ENCODE measurements around the gene DCAF12.

DCAF12 gene

DNA sequence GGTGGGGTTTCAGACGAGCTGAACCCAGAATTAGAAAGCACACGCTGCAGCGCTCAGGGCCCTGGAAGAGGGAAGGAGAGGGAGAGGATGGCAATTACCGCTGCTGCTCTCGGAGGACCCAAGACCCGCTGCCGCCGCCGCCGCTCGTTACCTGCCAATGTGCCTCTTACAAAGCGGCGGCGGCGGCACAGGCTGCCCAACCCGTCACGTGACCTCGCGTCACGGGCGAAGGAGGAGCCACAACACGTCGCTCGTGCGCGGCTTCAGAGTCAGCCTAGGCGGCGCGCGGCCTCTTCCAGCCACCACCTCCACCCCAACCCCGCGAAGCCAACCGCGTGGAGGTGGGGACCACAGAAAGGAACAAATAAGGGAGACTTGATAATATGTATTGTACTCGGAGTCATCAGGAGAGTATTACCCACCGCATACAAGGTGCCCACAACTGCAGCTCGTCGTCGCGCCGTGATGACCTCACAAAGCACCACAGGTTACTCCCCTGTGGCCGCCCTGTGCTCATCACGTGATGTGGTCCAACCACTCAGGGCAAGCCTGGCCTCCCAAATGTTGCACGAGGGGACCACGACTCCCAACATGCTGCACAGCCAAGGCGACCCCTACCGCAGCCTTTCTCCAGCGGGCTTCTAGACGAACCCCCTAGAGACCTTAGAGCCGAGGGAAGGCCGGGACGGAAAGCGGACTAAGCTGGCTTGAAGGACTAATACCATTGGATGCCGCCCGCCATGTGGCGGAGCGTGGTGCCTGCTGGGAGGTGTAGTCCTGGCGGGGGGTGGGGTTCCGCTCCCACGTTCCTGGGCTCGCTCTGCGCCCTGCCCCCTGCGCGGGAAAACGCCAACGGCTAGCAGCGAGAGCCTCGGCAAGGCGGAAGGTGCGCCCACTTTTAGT lies 77.5 kb downstream of the DCAF12 start, which contains the start of gene UBAP2:
TSS of gene UBAP2 (minus strand) at position 161 of the 903 bp plus-strand sequence. CDS start 31,739 bp downstream, outside the sequence.
- H3K4me1 ChIP-seq (ENCODE audit: control insufficient read depth, insufficient read depth, low read length), result 0 out of 2 replicates have a peak, but pooled peaks cover 2% of the 10 kb centered on the region
- peaks cover 0 to 4% of the 10 kb centered on the region in 2 experiments; a peak in 2 of 3 replicates for H3K36me3 ChIP-seq (ENCODE audit: control insufficient read depth in 2 of 2, insufficient read depth in 1 of 2, low read length in 2 of 2)
- H3K4me3 ChIP-seq (ENCODE audit: low read depth, low read length), result peak within 1 kb of the TSS; percentile 87
- no peaks in the 10 kb centered on the region for H3K9me3 ChIP-seq (ENCODE audit: control insufficient read depth, insufficient read depth, low read depth, low read length)
- CTCF ChIA-PET, result interaction anchor here (0.5 to 3.4 kb wide), 2 partner anchors 25 to 38 kb away, joined by 4 to 20 read pairs; no protein-coding TSS in a partner anchor
- POLR2A ChIA-PET, result interaction anchor here (0.5 to 2.1 kb wide), 22 partner anchors 9 to 1465 kb away, joined by 3 to 27 read pairs (median 4); partner anchors contain the start of genes MYORG and UBAP1
- peak within 1 kb of the TSS; percentile 88 for H3K27ac ChIP-seq (ENCODE audit: extremely low read depth, low read depth, low read length)
- TF ChIP-seq ZNF776 (tag by site-specific recombination; IDR thresholded peaks at IDR 0.05; ENCODE audit: borderline replicate concordance), result no peak
- TF ChIP-seq, protein P1, sequence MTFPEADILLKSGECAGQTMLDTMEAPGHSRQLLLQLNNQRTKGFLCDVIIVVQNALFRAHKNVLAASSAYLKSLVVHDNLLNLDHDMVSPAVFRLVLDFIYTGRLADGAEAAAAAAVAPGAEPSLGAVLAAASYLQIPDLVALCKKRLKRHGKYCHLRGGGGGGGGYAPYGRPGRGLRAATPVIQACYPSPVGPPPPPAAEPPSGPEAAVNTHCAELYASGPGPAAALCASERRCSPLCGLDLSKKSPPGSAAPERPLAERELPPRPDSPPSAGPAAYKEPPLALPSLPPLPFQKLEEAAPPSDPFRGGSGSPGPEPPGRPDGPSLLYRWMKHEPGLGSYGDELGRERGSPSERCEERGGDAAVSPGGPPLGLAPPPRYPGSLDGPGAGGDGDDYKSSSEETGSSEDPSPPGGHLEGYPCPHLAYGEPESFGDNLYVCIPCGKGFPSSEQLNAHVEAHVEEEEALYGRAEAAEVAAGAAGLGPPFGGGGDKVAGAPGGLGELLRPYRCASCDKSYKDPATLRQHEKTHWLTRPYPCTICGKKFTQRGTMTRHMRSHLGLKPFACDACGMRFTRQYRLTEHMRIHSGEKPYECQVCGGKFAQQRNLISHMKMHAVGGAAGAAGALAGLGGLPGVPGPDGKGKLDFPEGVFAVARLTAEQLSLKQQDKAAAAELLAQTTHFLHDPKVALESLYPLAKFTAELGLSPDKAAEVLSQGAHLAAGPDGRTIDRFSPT (tag by site-specific recombination; IDR thresholded peaks at IDR 0.05), result peak; percentile 95
- TF ChIP-seq ZNF146 (tag by site-specific recombination; IDR thresholded peaks at IDR 0.05), result no peak
- TF ChIP-seq ZNF302 (tag by site-specific recombination; IDR thresholded peaks at IDR 0.05; ENCODE audit: low read depth), result no peak
- 0 out of 2 replicates have a peak, but pooled peaks have one; percentile 64 for TF ChIP-seq ZNF221 (tag by site-specific recombination; IDR thresholded peaks at IDR 0.05; ENCODE audit: borderline replicate concordance)
- TF ChIP-seq, protein P2, sequence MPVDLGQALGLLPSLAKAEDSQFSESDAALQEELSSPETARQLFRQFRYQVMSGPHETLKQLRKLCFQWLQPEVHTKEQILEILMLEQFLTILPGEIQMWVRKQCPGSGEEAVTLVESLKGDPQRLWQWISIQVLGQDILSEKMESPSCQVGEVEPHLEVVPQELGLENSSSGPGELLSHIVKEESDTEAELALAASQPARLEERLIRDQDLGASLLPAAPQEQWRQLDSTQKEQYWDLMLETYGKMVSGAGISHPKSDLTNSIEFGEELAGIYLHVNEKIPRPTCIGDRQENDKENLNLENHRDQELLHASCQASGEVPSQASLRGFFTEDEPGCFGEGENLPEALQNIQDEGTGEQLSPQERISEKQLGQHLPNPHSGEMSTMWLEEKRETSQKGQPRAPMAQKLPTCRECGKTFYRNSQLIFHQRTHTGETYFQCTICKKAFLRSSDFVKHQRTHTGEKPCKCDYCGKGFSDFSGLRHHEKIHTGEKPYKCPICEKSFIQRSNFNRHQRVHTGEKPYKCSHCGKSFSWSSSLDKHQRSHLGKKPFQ (tag by site-specific recombination; IDR thresholded peaks at IDR 0.05), result no peak
- TF ChIP-seq ZNF341 (tag by site-specific recombination; IDR thresholded peaks at IDR 0.05; ENCODE audit: low read depth), result no peak; the same call in 1 of the 2 replicates
- no peak for TF ChIP-seq ZNF830 (tag by site-specific recombination; IDR thresholded peaks at IDR 0.05; ENCODE audit: low read depth)
- no peak for TF ChIP-seq ZNF174 (tag by site-specific recombination; IDR thresholded peaks at IDR 0.05)
- no peak for TF ChIP-seq ZBTB1 (tag by site-specific recombination; IDR thresholded peaks at IDR 0.05)
- TF ChIP-seq ZNF658 (tag by site-specific recombination; IDR thresholded peaks at IDR 0.05), result no peak
- peak; percentile 71; the same call in 1 of the 2 replicates for TF ChIP-seq ZNF596 (tag by site-specific recombination; IDR thresholded peaks at IDR 0.05)
- TF ChIP-seq, protein P3, sequence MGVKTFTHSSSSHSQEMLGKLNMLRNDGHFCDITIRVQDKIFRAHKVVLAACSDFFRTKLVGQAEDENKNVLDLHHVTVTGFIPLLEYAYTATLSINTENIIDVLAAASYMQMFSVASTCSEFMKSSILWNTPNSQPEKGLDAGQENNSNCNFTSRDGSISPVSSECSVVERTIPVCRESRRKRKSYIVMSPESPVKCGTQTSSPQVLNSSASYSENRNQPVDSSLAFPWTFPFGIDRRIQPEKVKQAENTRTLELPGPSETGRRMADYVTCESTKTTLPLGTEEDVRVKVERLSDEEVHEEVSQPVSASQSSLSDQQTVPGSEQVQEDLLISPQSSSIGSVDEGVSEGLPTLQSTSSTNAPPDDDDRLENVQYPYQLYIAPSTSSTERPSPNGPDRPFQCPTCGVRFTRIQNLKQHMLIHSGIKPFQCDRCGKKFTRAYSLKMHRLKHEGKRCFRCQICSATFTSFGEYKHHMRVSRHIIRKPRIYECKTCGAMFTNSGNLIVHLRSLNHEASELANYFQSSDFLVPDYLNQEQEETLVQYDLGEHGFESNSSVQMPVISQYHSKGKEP (tag by site-specific recombination; IDR thresholded peaks at IDR 0.05), result no peak
- TF ChIP-seq, protein P4, sequence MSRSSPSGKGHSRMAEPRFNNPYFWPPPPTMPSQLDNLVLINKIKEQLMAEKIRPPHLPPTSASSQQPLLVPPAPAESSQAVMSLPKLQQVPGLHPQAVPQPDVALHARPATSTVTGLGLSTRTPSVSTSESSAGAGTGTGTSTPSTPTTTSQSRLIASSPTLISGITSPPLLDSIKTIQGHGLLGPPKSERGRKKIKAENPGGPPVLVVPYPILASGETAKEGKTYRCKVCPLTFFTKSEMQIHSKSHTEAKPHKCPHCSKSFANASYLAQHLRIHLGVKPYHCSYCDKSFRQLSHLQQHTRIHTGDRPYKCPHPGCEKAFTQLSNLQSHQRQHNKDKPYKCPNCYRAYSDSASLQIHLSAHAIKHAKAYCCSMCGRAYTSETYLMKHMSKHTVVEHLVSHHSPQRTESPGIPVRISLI (tag by site-specific recombination; IDR thresholded peaks at IDR 0.05), result no peak
- TF ChIP-seq, protein P5, sequence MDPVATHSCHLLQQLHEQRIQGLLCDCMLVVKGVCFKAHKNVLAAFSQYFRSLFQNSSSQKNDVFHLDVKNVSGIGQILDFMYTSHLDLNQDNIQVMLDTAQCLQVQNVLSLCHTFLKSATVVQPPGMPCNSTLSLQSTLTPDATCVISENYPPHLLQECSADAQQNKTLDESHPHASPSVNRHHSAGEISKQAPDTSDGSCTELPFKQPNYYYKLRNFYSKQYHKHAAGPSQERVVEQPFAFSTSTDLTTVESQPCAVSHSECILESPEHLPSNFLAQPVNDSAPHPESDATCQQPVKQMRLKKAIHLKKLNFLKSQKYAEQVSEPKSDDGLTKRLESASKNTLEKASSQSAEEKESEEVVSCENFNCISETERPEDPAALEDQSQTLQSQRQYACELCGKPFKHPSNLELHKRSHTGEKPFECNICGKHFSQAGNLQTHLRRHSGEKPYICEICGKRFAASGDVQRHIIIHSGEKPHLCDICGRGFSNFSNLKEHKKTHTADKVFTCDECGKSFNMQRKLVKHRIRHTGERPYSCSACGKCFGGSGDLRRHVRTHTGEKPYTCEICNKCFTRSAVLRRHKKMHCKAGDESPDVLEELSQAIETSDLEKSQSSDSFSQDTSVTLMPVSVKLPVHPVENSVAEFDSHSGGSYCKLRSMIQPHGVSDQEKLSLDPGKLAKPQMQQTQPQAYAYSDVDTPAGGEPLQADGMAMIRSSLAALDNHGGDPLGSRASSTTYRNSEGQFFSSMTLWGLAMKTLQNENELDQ (tag by site-specific recombination; IDR thresholded peaks at IDR 0.05; ENCODE audit: low read depth), result no peak
- TF ChIP-seq ZNF624 (tag by site-specific recombination; IDR thresholded peaks at IDR 0.05), result no peak
- TF ChIP-seq, protein P6, sequence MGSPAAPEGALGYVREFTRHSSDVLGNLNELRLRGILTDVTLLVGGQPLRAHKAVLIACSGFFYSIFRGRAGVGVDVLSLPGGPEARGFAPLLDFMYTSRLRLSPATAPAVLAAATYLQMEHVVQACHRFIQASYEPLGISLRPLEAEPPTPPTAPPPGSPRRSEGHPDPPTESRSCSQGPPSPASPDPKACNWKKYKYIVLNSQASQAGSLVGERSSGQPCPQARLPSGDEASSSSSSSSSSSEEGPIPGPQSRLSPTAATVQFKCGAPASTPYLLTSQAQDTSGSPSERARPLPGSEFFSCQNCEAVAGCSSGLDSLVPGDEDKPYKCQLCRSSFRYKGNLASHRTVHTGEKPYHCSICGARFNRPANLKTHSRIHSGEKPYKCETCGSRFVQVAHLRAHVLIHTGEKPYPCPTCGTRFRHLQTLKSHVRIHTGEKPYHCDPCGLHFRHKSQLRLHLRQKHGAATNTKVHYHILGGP (tag by site-specific recombination; IDR thresholded peaks at IDR 0.05), result no peak
- TF ChIP-seq ZFP69B (tag by site-specific recombination; IDR thresholded peaks at IDR 0.05), result no peak; the same call in 1 of the 2 replicates
- peak; percentile 99 for TF ChIP-seq ZBTB8A (tag by site-specific recombination; IDR thresholded peaks at IDR 0.05)
- no peak for TF ChIP-seq OSR2 (tag by site-specific recombination; IDR thresholded peaks at IDR 0.05)
- no peak for TF ChIP-seq ZNF664 (tag by site-specific recombination; IDR thresholded peaks at IDR 0.05)
- no peak for TF ChIP-seq TCF7L2 (IDR thresholded peaks at IDR 0.05; ENCODE audit: borderline replicate concordance, low read depth, low read length)
- TF ChIP-seq ZFHX2 (tag by site-specific recombination; conservative IDR thresholded peaks at IDR 0.05), result peak; percentile 86
- TF ChIP-seq, protein P7, sequence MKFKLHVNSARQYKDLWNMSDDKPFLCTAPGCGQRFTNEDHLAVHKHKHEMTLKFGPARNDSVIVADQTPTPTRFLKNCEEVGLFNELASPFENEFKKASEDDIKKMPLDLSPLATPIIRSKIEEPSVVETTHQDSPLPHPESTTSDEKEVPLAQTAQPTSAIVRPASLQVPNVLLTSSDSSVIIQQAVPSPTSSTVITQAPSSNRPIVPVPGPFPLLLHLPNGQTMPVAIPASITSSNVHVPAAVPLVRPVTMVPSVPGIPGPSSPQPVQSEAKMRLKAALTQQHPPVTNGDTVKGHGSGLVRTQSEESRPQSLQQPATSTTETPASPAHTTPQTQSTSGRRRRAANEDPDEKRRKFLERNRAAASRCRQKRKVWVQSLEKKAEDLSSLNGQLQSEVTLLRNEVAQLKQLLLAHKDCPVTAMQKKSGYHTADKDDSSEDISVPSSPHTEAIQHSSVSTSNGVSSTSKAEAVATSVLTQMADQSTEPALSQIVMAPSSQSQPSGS (tag by site-specific recombination; IDR thresholded peaks at IDR 0.05; ENCODE audit: low read depth), result peak; percentile 68; the same call in 1 of the 2 replicates
